Head of caudate nucleus (tissue), 42 donors: ENCODE data around the gene KCNK5.
A peak's percentile ranks its signal among the peaks of the same experiment; 100 is the strongest.

Source experiments
- DNase-seq, 42 donors: peaks; one replicate each; pipeline versions ENCODE4 v3.0.0 to v3.0.0-alpha.2; 2020 to 2021; ENCODE audit warnings: mixed read lengths in 7 of 42
- intact Hi-C: fragments of 100-400 bp; cut with DNase I; formaldehyde crosslinking; loops from one replicate; pipeline ENCODE4 v1.15.0; 2022

KCNK5 gene

GRCh38 chr6:39228992-39229767 lies at the start of gene KCNK5:
Gene KCNK5 (minus strand): TSS chr6:39229475. CDS start chr6:39229111, 364 bp downstream.
- intact Hi-C loops = no loop called here
- DNase-seq = peak; percentile 5 to 83 (median 64)

- intact Hi-C loops = no loop called here
- DNase-seq = no peak
Measured at GRCh38 chr6:39276379-39276995, 47.2 kb upstream of the KCNK5 start.

DNA sequence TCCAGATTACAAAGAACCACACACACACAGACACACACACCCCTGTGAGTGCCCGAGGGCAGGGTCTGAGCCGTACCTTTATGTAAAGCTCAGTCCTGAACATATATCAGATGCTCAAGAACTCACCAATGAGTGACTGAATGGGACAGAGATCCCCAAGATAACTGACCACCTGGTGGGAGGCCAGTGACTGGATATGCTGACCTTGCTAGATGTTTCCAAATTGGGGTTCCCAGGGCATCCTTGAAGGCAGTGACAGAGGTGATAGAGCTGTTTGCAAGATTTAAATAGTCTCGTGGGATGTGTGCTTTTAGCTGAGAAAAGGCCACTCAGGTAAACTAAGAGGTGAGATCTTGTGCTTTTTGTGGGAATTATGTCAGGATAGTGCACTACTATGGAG lies 45.6 kb upstream of the KCNK5 start:
- intact Hi-C loops = no loop called here
- DNase-seq = no peak

- intact Hi-C loops = no loop called here
- DNase-seq = no peak
Measured at GRCh38 chr6:39274471-39274870, 45.2 kb upstream of the KCNK5 start.

GRCh38 chr6:39273406-39273821 lies 44.1 kb upstream of the KCNK5 start:
- DNase-seq = peak in 3 of 42 donors; percentile 7 to 38 (median 17)
- intact Hi-C loops = no loop called here

DNA sequence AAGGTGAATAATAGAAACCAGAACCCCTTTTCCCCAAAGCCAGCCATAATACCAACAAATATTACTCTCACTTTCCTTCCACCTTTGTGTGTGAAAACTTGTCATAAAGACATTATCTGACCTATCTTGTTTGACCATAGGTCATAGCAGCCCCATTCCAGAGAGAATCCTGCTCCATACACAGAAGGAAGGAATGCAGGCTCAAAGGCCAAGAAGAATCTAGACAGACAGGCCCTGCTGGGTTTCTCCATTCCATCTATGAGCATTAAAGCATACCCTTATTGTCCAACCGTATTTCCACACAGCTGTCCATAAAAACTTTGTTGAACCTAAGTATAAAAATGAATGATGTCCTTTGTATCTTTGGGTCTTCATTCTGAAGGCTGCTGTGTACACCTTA lies 40.7 kb upstream of the KCNK5 start:
- intact Hi-C loops = no loop called here
- no peak for DNase-seq

GRCh38 chr6:39268721-39269120 lies 39.4 kb upstream of the KCNK5 start:
- no peak for DNase-seq
- intact Hi-C loops = no loop called here

GRCh38 chr6:39268171-39268570 lies 38.9 kb upstream of the KCNK5 start:
- DNase-seq = no peak
- intact Hi-C loops = no loop called here

GRCh38 chr6:39266782-39267355 lies 37.6 kb upstream of the KCNK5 start:
- no peak for DNase-seq
- intact Hi-C loops = no loop called here

GRCh38 chr6:39266375-39266774 lies 37.1 kb upstream of the KCNK5 start:
- intact Hi-C loops = no loop called here
- DNase-seq = no peak

GRCh38 chr6:39263303-39264037 lies 34.2 kb upstream of the KCNK5 start:
- intact Hi-C loops = no loop called here
- no peak for DNase-seq

- intact Hi-C loops = no loop called here
- no peak for DNase-seq
Measured at GRCh38 chr6:39261751-39262150, 32.5 kb upstream of the KCNK5 start.

GRCh38 chr6:39260953-39261352 lies 31.7 kb upstream of the KCNK5 start:
- no peak for DNase-seq
- intact Hi-C loops = no loop called here

DNA sequence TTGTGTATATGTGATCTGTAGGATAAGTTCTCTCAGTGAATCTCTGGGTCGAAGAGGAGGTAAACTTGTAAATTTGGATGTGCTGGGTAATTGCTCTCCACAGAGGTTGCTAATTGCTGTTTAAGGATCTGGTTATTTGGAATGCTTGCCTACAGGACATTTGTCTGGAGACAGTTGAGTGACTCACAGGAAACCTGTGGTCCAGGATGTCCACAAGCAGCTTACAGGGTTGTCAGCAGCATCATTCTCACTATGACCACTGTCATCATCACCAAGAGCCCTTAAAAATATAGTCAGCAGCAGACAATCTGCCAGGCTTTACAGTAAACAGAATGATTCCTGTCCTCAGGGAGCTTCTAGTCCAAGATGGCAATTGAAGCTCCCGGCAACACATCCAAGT lies 31.2 kb upstream of the KCNK5 start:
- DNase-seq = no peak
- intact Hi-C loops = no loop called here

DNA sequence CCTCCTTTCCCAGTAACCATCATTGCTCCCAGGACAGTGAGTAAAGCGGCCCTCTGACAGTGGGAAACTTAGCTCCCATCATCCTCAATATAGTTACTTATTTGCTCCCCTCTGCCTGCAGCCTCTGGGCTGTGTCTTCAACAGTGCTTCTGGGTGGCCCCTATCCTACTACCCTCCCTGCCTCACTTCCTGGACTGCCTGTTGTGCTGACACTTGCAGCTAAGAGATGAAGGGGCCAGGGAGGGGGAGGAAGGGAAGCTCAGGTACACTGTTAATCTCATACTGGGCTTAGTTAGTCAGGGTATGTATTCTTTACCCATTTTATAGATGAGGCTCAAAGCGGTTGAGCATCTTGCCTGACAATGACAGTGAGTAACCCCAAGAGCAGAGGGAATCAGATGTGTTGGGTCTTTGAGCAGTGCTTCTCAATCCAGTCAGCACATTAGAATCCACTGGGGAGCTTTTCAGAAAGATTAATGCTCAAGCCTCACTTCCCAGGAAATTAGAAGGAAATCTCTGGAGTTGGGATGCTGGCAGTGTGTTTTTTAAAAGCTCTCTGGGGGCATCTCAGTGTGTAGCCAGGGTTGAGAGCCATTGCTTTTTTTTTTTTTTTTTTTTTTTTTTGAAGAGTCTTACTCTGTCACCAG lies 27.1 kb upstream of the KCNK5 start:
- no peak for DNase-seq
- intact Hi-C loops = no loop called here

DNA sequence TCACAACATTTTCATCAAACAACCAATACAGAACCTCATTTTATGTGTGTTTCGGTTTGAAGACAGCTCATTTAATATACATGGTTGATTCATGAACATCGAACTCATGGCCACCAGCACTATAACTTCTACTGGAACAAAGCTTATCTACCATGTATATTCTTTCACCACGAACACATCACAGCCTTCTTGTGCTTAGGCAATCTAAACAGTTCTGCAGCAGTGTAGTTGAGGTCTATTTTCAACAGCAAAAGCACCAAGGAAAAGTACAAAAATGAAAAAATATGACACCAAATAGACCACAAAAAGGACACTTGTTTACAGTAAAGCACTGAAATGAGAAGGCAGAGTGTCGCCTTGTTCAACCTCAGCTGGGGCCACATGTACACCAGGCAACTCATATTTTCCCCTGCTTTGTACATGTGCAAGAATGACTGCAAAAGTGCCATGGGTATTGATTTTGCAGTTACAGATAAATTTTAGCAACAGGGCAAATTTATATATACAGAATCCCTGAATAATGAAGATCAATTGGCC lies 25.8 kb upstream of the KCNK5 start:
- intact Hi-C loops = no loop called here
- DNase-seq = no peak

GRCh38 chr6:39251406-39251805 lies 22.1 kb upstream of the KCNK5 start:
- DNase-seq = no peak
- intact Hi-C loops = no loop called here

GRCh38 chr6:39250507-39250906 lies 21.2 kb upstream of the KCNK5 start:
- intact Hi-C loops = no loop called here

GRCh38 chr6:39249278-39249677 lies 20.0 kb upstream of the KCNK5 start:
- no peak for DNase-seq
- intact Hi-C loops = no loop called here

More at GRCh38 chr6:39250507-39250906, 21.2 kb upstream of the KCNK5 start:
- no peak for DNase-seq
